Neutrophil (primary cell): ENCODE results near the gene FAIM.

ENCODE experiments used
- H3K27ac ChIP-seq: fragments of 200-600 bp; sonication (generic); 2 replicates; pipeline ENCODE4 v1.5.1; 2016; ENCODE audit warnings: mild to moderate bottlenecking, moderate library complexity
- H3K27me3 ChIP-seq: fragments of 200-600 bp; sonication (generic); 2 replicates; pipeline ENCODE4 v1.6.0; 2016; ENCODE audit warnings: mild to moderate bottlenecking
- H3K36me3 ChIP-seq: fragments of 200-600 bp; sonication (generic); 2 replicates; pipeline ENCODE4 v1.5.1; 2017
- H3K4me1 ChIP-seq, 2 experiments: fragments of 200-600 bp in 1 of 2; sonication (generic) in 1 of 2; 1 replicate in 1 of 2; 2 replicates in 1 of 2; pipeline versions ENCODE4 v1.5.1 to v1.6.1; 2013 to 2016; ENCODE audit warnings: low read depth in 1 of 2, low read length in 1 of 2, mild to moderate bottlenecking in 1 of 2, moderate library complexity in 1 of 2; ENCODE audit not compliant: control insufficient read depth in 1 of 2, insufficient read depth in 1 of 2
- H3K4me3 ChIP-seq, 2 experiments: fragments of 200-600 bp in 1 of 2; sonication (generic) in 1 of 2; 1 replicate in 1 of 2; 2 replicates in 1 of 2; pipeline ENCODE4 v1.5.1; 2013 to 2016; ENCODE audit warnings: low read depth in 1 of 2, low read length in 1 of 2, mild to moderate bottlenecking in 1 of 2, moderate library complexity in 1 of 2
- H3K9me3 ChIP-seq: fragments of 200-600 bp; sonication (generic); 2 replicates; pipeline ENCODE4 v1.5.1; 2016
- TF ChIP-seq, protein P1 (sequence below): fragments of 200-600 bp; sonication (generic); IDR thresholded peaks from 2 replicates; pipeline ENCODE4 v1.5.1; 2016; ENCODE audit warnings: antibody characterized with exemption

The FAIM gene

DNA sequence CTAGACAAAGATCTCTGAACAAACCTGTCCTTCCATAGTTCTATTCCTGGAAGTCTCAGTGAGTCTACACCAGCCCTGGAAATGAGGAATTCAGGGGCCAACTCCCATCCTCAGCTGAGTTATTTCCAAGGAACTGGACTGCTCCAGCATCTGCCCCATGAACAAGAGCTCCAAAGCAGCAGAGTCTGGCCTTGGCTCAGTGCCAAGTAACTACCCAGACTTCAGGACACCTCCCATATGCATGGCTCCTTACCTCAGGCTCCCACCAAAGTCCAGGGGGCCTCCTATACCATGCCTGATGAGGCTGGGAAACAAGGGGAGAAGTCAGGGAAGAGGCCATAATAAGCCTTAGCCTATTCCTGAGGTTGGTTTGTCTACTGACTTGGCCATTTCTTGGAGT, 45.0 kb downstream of the FAIM start:
- no peaks in the 10 kb centered on the region for H3K27me3 ChIP-seq
- TF ChIP-seq, protein P1, sequence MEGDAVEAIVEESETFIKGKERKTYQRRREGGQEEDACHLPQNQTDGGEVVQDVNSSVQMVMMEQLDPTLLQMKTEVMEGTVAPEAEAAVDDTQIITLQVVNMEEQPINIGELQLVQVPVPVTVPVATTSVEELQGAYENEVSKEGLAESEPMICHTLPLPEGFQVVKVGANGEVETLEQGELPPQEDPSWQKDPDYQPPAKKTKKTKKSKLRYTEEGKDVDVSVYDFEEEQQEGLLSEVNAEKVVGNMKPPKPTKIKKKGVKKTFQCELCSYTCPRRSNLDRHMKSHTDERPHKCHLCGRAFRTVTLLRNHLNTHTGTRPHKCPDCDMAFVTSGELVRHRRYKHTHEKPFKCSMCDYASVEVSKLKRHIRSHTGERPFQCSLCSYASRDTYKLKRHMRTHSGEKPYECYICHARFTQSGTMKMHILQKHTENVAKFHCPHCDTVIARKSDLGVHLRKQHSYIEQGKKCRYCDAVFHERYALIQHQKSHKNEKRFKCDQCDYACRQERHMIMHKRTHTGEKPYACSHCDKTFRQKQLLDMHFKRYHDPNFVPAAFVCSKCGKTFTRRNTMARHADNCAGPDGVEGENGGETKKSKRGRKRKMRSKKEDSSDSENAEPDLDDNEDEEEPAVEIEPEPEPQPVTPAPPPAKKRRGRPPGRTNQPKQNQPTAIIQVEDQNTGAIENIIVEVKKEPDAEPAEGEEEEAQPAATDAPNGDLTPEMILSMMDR: no peak
- no peaks in the 10 kb centered on the region for H3K4me1 ChIP-seq
- no peak overlapping the region for H3K27ac ChIP-seq
- no peak overlapping the region for H3K4me3 ChIP-seq
- H3K9me3 ChIP-seq: peaks cover 7% of the 10 kb centered on the region
- peaks cover 98% of the 10 kb centered on the region for H3K36me3 ChIP-seq

DNA sequence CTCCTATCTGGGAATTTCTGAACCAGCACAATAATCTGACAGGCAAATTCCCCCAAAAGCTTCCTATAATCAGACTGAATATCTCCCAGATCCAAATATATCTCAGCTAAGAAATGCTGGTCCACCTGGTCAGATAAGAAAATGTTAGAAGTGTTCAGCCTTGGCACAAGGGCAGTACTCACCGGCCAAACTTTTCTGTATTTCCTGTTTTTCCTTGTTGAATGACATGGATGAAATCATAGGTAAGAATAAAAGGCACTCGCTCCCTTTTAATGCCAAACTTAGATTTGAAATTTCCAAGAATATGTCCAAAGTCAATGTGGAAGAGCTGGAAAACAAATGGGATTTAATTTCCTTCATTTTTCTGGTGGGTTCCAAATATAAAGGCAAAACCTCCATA, 48.9 kb downstream of the FAIM start:
- Histone ChIP-seq H3K4me1 (no peaks in the 10 kb centered on the region), H3K27me3 (no peaks in the 10 kb centered on the region), H3K27ac (no peak overlapping the region), H3K9me3 (no peaks in the 10 kb centered on the region), H3K36me3 (peaks cover 88% of the 10 kb centered on the region), H3K4me3 (no peak overlapping the region)
- TF ChIP-seq, protein P1: no peak

DNA sequence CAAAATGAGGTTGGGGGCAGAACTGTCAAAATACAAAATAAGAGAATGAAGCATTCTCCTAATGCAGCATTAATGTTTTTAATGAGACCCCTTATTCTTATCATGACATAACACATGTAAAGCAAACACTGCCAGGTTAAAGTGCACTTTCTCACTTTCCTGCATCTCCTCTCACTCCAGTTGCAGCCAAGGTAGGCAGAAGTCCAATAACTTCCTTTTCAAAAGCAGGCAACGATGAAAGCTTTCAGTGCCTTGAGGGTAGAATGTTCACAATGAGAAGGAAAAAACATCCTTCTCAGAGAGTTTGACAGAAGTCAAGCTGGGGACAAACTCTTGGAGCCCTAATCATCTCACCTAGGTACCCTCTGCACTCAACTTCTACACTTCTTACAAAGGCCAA, 59.5 kb downstream of the FAIM start:
- Histone ChIP-seq H3K4me3 (no peak overlapping the region), H3K9me3 (no peaks in the 10 kb centered on the region), H3K27me3 (no peaks in the 10 kb centered on the region), H3K4me1 (peaks cover 0 to 3% of the 10 kb centered on the region in 2 experiments), H3K36me3 (peaks cover 51% of the 10 kb centered on the region), H3K27ac (no peak overlapping the region)
- TF ChIP-seq, protein P1: no peak

DNA sequence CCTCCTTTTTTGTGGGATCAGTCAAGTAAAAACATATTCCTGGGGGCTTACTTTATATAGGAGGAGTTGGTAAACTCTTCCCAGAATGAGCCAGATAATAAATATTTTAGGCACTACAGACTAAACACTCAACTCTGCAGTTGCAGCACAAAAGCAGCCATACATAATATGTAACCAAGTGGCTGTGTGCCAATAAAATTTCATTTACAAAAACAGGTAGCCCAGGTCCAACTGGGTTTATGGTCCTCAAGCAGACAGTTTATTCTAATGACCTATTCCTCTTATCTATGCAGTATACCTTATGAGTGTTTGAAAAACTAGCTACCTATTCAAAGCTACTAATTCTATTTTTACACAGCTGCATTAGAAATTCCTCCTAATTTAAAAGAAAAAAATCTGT, 61.8 kb downstream of the FAIM start:
- no peaks in the 10 kb centered on the region for H3K4me1 ChIP-seq
- H3K4me3 ChIP-seq: no peak overlapping the region
- H3K27me3 ChIP-seq: no peaks in the 10 kb centered on the region
- H3K27ac ChIP-seq: no peak overlapping the region
- peaks cover 44% of the 10 kb centered on the region for H3K36me3 ChIP-seq
- H3K9me3 ChIP-seq: no peaks in the 10 kb centered on the region
- TF ChIP-seq, protein P1: no peak

DNA sequence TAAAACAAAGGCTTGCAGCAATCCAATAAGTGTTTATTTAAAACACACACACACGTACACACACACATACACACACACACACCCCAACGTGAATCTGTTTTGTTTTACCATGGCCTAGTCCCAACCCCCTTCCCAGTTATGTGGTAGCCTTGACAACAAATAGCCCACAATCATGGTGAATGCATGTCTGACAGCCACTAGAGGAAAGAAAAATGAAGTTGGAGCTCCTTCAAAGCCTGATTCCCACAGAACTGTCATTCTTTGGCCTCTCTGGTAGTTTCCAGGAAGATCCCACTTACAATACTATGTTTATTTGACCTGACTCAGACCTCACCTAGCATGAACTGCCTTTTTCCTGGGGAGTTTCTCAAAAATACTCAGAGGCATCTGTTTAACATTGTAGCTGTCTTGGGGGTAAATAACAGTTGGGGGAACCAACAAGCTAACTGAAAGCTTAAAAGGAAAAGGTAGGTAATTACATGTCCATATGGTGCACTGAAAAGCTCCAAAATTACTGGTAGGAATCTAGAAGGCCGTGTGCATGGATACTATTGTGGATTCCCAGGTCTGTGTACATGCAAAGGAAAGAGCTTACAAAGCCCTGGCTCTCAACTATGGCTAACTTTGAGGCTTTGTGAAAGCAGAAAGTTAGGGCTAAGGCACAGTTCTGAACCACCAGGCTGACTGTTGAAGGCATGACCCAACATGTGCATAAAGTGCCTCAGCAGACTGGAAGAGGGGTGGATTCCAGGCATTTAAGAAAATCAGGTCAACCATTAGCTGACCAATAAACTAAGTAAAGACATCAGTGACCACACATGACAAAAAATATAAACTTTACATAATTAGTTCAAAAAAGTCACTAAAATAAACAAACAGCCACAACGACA, 65.3 kb downstream of the FAIM start:
- no peaks in the 10 kb centered on the region for H3K27me3 ChIP-seq
- no peaks in the 10 kb centered on the region for H3K9me3 ChIP-seq
- no peak overlapping the region for H3K4me3 ChIP-seq
- H3K27ac ChIP-seq: no peak overlapping the region
- TF ChIP-seq, protein P1: no peak
- peaks cover 37% of the 10 kb centered on the region for H3K36me3 ChIP-seq
- H3K4me1 ChIP-seq: no peaks in the 10 kb centered on the region
